NCI-H146 treated with DMSO at 0.1 percent for 48 hours (cell line): Measurements from ENCODE around the gene STX1B.
"Not testable (repeated sequence)": the region's sequence is repeated elsewhere in the genome, so short reads cannot be mapped to it uniquely, and the experiment has no call there.

Source experiments
- DNase-seq: peaks from one replicate; lab custom pipeline; 2025; ENCODE audit not compliant: unreplicated experiment; lab: John Stamatoyannopoulos, UW

The STX1B gene

GRCh38 chr16:31016018-31016417 lies 5.6 kb upstream of the STX1B start:
- DNase-seq = no peak

- DNase-seq = not testable (repeated sequence)
Measured at GRCh38 chr16:31013292-31013691, 2.9 kb upstream of the STX1B start.

GRCh38 chr16:31011815-31012214 lies 1.4 kb upstream of the STX1B start:
- not testable (repeated sequence) for DNase-seq

GRCh38 chr16:31009894-31010584 lies 399 bp downstream of the STX1B start:
- no peak for DNase-seq

- DNase-seq = no peak
Measured at GRCh38 chr16:31009120-31009519, 1.3 kb downstream of the STX1B start.

GRCh38 chr16:31008551-31008950 lies 1.9 kb downstream of the STX1B start:
- no peak for DNase-seq

- DNase-seq = no peak
Measured at GRCh38 chr16:31008149-31008548, 2.3 kb downstream of the STX1B start.

GRCh38 chr16:31007684-31008083 lies 2.8 kb downstream of the STX1B start:
- no peak for DNase-seq

GRCh38 chr16:31006589-31006988 lies 3.8 kb downstream of the STX1B start:
- no peak for DNase-seq

- no peak for DNase-seq
Measured at GRCh38 chr16:31006086-31006385, 4.4 kb downstream of the STX1B start.

GRCh38 chr16:31005350-31006085 lies 4.9 kb downstream of the STX1B start:
- no peak for DNase-seq

GRCh38 chr16:31004658-31005057 lies 5.8 kb downstream of the STX1B start:
- DNase-seq = no peak

GRCh38 chr16:31003744-31004143 lies 6.7 kb downstream of the STX1B start:
- no peak for DNase-seq

- no peak for DNase-seq
Measured at GRCh38 chr16:31002862-31003341, 7.5 kb downstream of the STX1B start.

- DNase-seq = no peak
Measured at GRCh38 chr16:31002250-31002700, 8.2 kb downstream of the STX1B start.

GRCh38 chr16:31001507-31002249 lies 8.8 kb downstream of the STX1B start:
- DNase-seq = no peak

GRCh38 chr16:31000671-31001382 lies 9.6 kb downstream of the STX1B start:
- DNase-seq = no peak

GRCh38 chr16:30998852-30999761 lies 11.3 kb downstream of the STX1B start:
- no peak for DNase-seq

GRCh38 chr16:30997725-30998711 lies 12.4 kb downstream of the STX1B start:
- DNase-seq = no peak
